ENCODE results near the gene GNL3L.
A peak's percentile ranks its signal among the peaks of the same experiment; 100 is the strongest.

Gene GNL3L

GRCh38 chrX:54494166-54494988 lies 35.6 kb upstream of the GNL3L start:
- no peak for TF ChIP-seq CTCF (IDR thresholded peaks at IDR 0.05; ENCODE audit: control insufficient read depth, insufficient read depth, low read depth, low read length, missing control alignments)
- peak overlapping the region; percentile 60 for H3K4me3 ChIP-seq (ENCODE audit: control insufficient read depth, low read depth, low read length)
- DNase-seq (ENCODE audit: low read depth): no peak

DNA sequence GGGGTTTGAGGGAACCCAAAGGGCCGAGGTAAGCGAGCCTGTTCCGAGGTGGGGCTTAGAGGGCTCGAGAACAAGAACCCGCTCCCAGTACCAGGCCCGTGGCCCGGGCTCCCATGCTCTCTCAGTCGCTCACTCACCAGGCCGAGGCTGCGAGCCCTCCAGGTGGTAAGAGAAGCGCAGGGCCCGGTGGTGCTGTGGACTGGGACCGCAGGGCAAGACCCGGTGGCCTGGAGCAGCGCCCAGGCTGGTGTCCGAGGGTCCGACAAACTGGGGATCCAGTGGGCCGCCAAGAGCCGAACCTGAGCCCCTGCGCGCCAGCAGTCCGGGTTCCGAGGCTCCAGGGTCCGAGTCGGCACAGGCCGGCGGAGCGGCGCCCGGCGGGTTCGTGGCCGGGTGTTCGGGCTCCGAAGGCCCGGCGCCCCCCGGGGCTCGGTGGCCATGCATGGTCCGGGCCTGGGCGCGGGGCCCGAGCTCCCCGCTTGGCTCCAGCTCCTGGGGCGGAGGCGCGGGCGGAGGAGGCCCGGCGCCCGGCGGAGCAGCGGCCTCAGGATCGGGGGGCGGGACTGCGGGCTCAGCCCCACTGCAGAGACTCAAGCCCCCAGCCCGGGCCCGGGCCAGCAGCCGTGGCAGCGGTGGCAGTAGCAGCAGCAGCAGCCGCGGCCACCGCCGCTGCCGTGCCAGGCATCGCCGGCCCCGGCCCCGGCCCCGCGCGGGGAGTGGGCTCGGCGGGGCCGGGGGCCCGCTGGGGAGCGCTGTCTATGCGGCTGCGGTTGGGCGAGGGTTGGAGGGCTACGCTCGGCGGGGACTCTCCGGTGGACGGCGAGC lies 34.8 kb upstream of the GNL3L start:
- peak overlapping the region; percentile 60 for H3K4me3 ChIP-seq (ENCODE audit: control insufficient read depth, low read depth, low read length)
- no peak for DNase-seq (ENCODE audit: low read depth)
- TF ChIP-seq CTCF (IDR thresholded peaks at IDR 0.05; ENCODE audit: control insufficient read depth, insufficient read depth, low read depth, low read length, missing control alignments): no peak

DNA sequence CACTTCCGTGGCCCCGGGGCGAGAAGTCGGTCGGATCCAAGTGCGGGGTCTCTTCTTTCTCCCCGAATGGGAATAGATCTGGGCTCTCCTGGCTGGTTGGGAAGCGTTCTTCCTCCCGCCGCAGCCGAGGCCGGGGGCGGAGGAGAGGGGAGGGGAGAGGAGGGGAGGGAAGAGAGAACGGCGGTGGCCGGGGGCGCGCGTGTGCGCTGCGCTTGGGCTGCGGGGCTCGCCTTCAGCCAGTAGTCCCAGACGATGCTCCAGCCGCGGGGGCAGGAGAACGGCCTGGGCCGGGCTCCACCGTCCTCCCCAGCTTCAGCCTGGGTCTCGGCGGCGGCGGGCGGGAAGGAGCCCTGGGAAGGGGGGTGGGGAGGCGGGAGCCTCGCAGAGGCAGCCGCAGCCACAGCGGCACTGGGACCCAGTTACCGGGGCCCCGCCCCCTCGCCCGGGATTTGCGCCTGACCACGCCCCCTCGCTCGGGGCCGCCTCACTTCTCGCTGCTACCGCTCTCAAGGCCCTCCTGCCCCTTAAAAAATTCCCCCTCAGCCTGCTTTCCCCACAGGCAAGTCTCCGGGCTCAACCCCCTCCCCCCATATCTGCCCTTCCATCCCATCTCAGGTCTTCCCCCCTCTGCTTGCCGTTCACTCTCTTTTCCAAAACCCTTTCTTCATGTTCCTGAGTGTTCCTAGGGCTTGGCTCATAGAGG lies 34.1 kb upstream of the GNL3L start, which contains the start of gene FGD1:
Gene FGD1, minus strand, starts transcription at position 421 of the 703 bp plus-strand sequence. CDS start 802 bp downstream, outside the sequence.
- H3K4me3 ChIP-seq (ENCODE audit: control insufficient read depth, low read depth, low read length): peak within 1 kb of the TSS; percentile 60
- no peak for DNase-seq (ENCODE audit: low read depth)
- no peak for TF ChIP-seq CTCF (IDR thresholded peaks at IDR 0.05; ENCODE audit: control insufficient read depth, insufficient read depth, low read depth, low read length, missing control alignments)

GRCh38 chrX:54496517-54496852 lies 33.5 kb upstream of the GNL3L start:
- no peak for DNase-seq (ENCODE audit: low read depth)
- peak overlapping the region; percentile 60 for H3K4me3 ChIP-seq (ENCODE audit: control insufficient read depth, low read depth, low read length)

DNA sequence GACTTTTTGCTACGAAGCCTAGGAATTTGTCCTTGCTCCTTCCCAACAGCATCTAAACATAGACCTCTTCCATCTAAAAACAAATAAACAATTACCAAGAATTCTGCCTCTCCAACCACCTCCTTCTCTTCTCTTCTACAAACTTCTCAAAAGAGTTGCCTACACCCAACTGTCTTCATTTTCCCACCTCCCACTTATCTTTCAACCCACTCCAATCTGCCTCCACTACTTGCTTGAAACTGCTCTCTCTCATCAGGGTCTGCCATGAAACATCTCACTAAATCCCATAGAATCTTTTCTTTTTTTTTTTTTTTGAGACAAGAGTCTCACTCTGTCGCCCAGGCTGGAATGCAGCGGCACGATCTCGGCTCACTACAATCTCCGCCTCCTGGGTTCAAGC lies 33.1 kb upstream of the GNL3L start:
- H3K4me3 ChIP-seq (ENCODE audit: control insufficient read depth, low read depth, low read length): no peak overlapping the region
- no peak for TF ChIP-seq CTCF (IDR thresholded peaks at IDR 0.05; ENCODE audit: control insufficient read depth, insufficient read depth, low read depth, low read length, missing control alignments)
- DNase-seq (ENCODE audit: low read depth): no peak

More at GRCh38 chrX:54496517-54496852, 33.5 kb upstream of the GNL3L start:
- TF ChIP-seq CTCF (IDR thresholded peaks at IDR 0.05; ENCODE audit: control insufficient read depth, insufficient read depth, low read depth, low read length, missing control alignments): no peak

GRCh38 chrX:54509400-54509799 lies 20.6 kb upstream of the GNL3L start:
- DNase-seq (ENCODE audit: low read depth): no peak
- TF ChIP-seq CTCF (IDR thresholded peaks at IDR 0.05; ENCODE audit: control insufficient read depth, insufficient read depth, low read depth, low read length, missing control alignments): no peak
- H3K4me3 ChIP-seq (ENCODE audit: control insufficient read depth, low read depth, low read length): no peak overlapping the region
